H1 (cell line): ENCODE measurements around the gene IL31.

Source experiments
- BRCA1 ChIP-seq: IDR thresholded peaks from 2 replicates; pipeline ENCODE4 v1.6.1; 2012; ENCODE audit warnings: low read depth, low read length, improper control_type of control experiment
- CEBPB ChIP-seq: IDR thresholded peaks from 2 replicates; pipeline ENCODE4 v1.6.1; 2012; ENCODE audit warnings: low read depth, low read length
- EGR1 ChIP-seq: IDR thresholded peaks from 2 replicates; pipeline ENCODE4 v1.6.1; 2011; ENCODE audit warnings: low read depth, low read length, borderline replicate concordance
- HDAC6 ChIP-seq: IDR thresholded peaks from one replicate; pipeline ENCODE4 v1.7.1; 2012; ENCODE audit warnings: low read depth, mild to moderate bottlenecking, inconsistent platforms, low read length, moderate library complexity
- KDM5A ChIP-seq: fragments of 200-600 bp; IDR thresholded peaks from 2 replicates; pipeline ENCODE4 v1.7.1; 2012; ENCODE audit warnings: mild to moderate bottlenecking, low read length, inconsistent platforms, mixed read lengths
- POLR2A ChIP-seq, 2 experiments: IDR thresholded peaks; 1 replicate in 1 of 2; 2 replicates in 1 of 2; pipeline ENCODE4 v1.6.1; 2011; ENCODE audit warnings: low read depth in 2 of 2, low read length in 2 of 2, mild to moderate bottlenecking in 2 of 2; ENCODE audit errors: control extremely low read depth in 1 of 2
- POLR2AphosphoS5 ChIP-seq: IDR thresholded peaks from 2 replicates; pipeline ENCODE4 v1.6.1; 2011; ENCODE audit warnings: low read depth, low read length
- RAD21 ChIP-seq, 2 experiments: IDR thresholded peaks in 1 of 2; conservative IDR thresholded peaks in 1 of 2; 2 replicates each; pipeline ENCODE4 v1.6.1; 2011; ENCODE audit warnings: low read depth in 2 of 2, low read length in 2 of 2, improper control_type of control experiment in 1 of 2, inconsistent platforms in 1 of 2, mild to moderate bottlenecking in 1 of 2, moderate library complexity in 1 of 2
- SIX5 ChIP-seq: IDR thresholded peaks from 2 replicates; pipeline ENCODE4 v1.6.1; 2011; ENCODE audit warnings: mild to moderate bottlenecking, low read depth, low read length
- TBP ChIP-seq: IDR thresholded peaks from 2 replicates; pipeline ENCODE4 v1.6.1; 2011; ENCODE audit warnings: low read depth, low read length, improper control_type of control experiment
- TF ChIP-seq, protein P1 (sequence below), 3 experiments: IDR thresholded peaks; 1 replicate in 2 of 3; 2 replicates in 1 of 3; pipeline versions ENCODE4 v1.5.1 to v1.6.1; 2011; ENCODE audit warnings: low read length in 3 of 3, mild to moderate bottlenecking in 3 of 3, inconsistent platforms in 2 of 3, low read depth in 1 of 3, moderate library complexity in 1 of 3; ENCODE audit not compliant: insufficient read depth in 1 of 3; ENCODE audit errors: control extremely low read depth in 1 of 3
- TF ChIP-seq, protein P2 (sequence below): IDR thresholded peaks from 2 replicates; pipeline ENCODE4 v1.6.1; 2012; ENCODE audit warnings: inconsistent platforms
- TF ChIP-seq, protein P3 (sequence below): IDR thresholded peaks from 2 replicates; pipeline ENCODE4 v1.6.1; 2011; ENCODE audit warnings: low read depth, mild to moderate bottlenecking, low read length; ENCODE audit not compliant: insufficient read depth

DNA sequence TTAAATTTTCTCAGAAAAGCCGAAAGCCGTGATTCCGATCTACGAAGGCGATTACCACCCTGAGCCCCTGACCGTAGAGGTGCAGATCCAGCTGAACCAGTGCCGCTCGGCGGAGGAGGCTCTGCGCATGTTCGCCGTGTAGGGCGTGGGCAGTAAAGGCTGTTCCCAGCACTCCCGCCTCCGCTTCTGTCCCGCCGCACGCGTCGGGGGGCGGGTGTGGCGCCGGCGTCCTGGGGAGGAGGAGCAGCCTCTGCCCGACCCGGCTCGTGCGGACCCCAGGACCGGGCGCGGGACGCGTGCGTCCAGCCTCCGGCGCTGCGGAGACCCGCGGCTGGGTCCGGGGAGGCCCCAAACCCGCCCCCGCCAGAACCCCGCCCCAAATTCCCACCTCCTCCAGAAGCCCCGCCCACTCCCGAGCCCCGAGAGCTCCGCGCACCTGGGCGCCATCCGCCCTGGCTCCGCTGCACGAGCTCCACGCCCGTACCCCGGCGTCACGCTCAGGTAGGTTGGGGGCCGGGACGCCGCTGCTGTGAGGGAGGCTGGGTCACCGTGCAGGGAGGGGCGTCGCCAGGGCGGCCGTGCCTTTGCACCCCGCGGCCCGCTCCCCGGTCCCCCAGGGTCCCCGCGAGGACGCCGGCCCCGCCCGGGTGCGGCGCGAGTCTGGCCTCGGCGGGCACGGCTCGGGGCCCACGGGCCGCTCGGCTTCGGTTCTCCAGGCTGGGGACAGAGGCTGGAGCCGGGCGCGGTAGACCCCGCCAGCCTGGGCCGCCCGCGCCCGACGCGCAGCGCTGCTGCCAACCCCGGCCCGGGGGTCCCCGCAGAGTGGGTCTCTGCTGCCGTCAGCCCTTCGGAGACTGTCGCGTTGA is 29.5 kb upstream of the IL31 start, which contains the start of gene B3GNT4:
- TF ChIP-seq, protein P1, sequence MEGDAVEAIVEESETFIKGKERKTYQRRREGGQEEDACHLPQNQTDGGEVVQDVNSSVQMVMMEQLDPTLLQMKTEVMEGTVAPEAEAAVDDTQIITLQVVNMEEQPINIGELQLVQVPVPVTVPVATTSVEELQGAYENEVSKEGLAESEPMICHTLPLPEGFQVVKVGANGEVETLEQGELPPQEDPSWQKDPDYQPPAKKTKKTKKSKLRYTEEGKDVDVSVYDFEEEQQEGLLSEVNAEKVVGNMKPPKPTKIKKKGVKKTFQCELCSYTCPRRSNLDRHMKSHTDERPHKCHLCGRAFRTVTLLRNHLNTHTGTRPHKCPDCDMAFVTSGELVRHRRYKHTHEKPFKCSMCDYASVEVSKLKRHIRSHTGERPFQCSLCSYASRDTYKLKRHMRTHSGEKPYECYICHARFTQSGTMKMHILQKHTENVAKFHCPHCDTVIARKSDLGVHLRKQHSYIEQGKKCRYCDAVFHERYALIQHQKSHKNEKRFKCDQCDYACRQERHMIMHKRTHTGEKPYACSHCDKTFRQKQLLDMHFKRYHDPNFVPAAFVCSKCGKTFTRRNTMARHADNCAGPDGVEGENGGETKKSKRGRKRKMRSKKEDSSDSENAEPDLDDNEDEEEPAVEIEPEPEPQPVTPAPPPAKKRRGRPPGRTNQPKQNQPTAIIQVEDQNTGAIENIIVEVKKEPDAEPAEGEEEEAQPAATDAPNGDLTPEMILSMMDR (IDR thresholded peaks at IDR 0.05; ENCODE audit: control extremely low read depth in 1 of 3, insufficient read depth in 1 of 3, low read depth in 1 of 3, low read length in 3 of 3): no peak
- TF ChIP-seq SIX5 (no peak), POLR2AphosphoS5 (no peak), POLR2A (IDR thresholded peaks at IDR 0.05; ENCODE audit: control extremely low read depth in 1 of 2, low read depth in 2 of 2, low read length in 2 of 2) (no peak), CEBPB (no peak), BRCA1 (no peak), HDAC6 (no peak), TBP (no peak), RAD21 (IDR thresholded peaks at IDR 0.05 in 1 of 2, conservative IDR thresholded peaks at IDR 0.05 in 1 of 2; ENCODE audit: low read depth in 2 of 2, low read length in 2 of 2) (no peak), EGR1 (peak; percentile 58; the same call in 1 of the 2 replicates), KDM5A (no peak)
- TF ChIP-seq, protein P2, sequence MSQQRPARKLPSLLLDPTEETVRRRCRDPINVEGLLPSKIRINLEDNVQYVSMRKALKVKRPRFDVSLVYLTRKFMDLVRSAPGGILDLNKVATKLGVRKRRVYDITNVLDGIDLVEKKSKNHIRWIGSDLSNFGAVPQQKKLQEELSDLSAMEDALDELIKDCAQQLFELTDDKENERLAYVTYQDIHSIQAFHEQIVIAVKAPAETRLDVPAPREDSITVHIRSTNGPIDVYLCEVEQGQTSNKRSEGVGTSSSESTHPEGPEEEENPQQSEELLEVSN: peak; percentile 84
- TF ChIP-seq, protein P3, sequence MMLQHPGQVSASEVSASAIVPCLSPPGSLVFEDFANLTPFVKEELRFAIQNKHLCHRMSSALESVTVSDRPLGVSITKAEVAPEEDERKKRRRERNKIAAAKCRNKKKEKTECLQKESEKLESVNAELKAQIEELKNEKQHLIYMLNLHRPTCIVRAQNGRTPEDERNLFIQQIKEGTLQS: no peak
